Measurements from ENCODE around the gene ADAM10. TPM values are rescaled to one million over a fixed set of nuclear protein-coding genes. Genes with fewer than 3 reads are reported as not detected.

ADAM10 gene
- total and polyA plus RNA-seq, 2 of the 8 experiments (the other 6 are each of a cell fraction or from before 2014, with no cell fraction given), result 46.5 to 163 TPM

- TF ChIP-seq RXRA (IDR thresholded peaks at IDR 0.05; ENCODE audit: insufficient read depth, low read depth, low read length) (no peak), ASH2L (IDR thresholded peaks at IDR 0.05; ENCODE audit: low read length) (no peak), ATF3 (IDR thresholded peaks at IDR 0.05; ENCODE audit: insufficient read depth, low read depth, low read length) (no peak), CREB1 (IDR thresholded peaks at IDR 0.05) (no peak), CEBPB (IDR thresholded peaks at IDR 0.05; ENCODE audit: low read depth, low read length) (no peak), EZH2 (IDR thresholded peaks at IDR 0.05; ENCODE audit: low read depth, low read length, severe bottlenecking) (no peak)
Measured at GRCh38 chr15:58696738-58697137, 52.8 kb downstream of the ADAM10 start (continued).

Measured in H1 (cell line).